Heart left ventricle (tissue), 13 donors: ENCODE results near the gene MAP7D1.

Experiments used
- CTCF ChIP-seq, 12 donors: fragments of 200-600 bp; sonication (generic) in 4 of 12; IDR thresholded peaks; one replicate each; pipeline versions ENCODE4 v1.5.0 to v1.8.0; 2018 to 2022; ENCODE audit warnings: antibody characterized with exemption in 12 of 12, mild to moderate bottlenecking in 5 of 12
- POLR2A ChIP-seq, 2 donors: fragments of 450-650 bp; IDR thresholded peaks; one replicate each; pipeline ENCODE4 v1.6.1; 2017; ENCODE audit warnings: antibody characterized with exemption in 2 of 2, mild to moderate bottlenecking in 2 of 2, moderate library complexity in 2 of 2
- donor health status: ischemic (EF 13 %, LVEDD 7.1; RV severe dilation, severe dysfunction).
- donor health status: DM: no; HTN: yes; CAD: no.
- donor health status: DM: no; HTN: no; CAD: no.
- donor health status: ischemic (EF 25% LVEDD 6.9; RV normal size, moderate dysfunction).
- donor health status: ischemic (EF 25% LVEDD 5.7; RV mildly dilated, moderate dysfunction).
- donor health status: ischemic (EF 35%, LVEDD 5.7; RV mildly dilated, moderate dysfunction).
- donor health status: nonischemic (EF 11% LVEDD 7.7; RV severe dilation, severe dysfunction).
- donor health status: DM: yes; HTN: yes; CAD: no.
- donor health status: PGD.
- donor health status: ischemic (EF 29% LVEDD 5.4; RV normal size, mild dysfunction).
- donor health status: nonischemic (EF 23%, LVEDD 6.1; RV moderate dilation, normal function).

- no peak for TF ChIP-seq CTCF (IDR thresholded peaks at IDR 0.05)
- TF ChIP-seq POLR2A (IDR thresholded peaks at IDR 0.05) = no peak
Measured at GRCh38 chr1:36207339-36207738, 51.4 kb downstream of the MAP7D1 start.
